SK-N-SH treated with all-trans-retinoic acid at 6 μM for 48 hours (cell line): ENCODE measurements around the gene MEIS2.

Experiments
- ARNTL ChIP-seq: fragments of 450-650 bp; formaldehyde crosslinking; IDR thresholded peaks from 2 replicates; pipeline ENCODE4 v1.5.0; 2020; ENCODE audit warnings: low read depth, mild to moderate bottlenecking, moderate library complexity, borderline replicate concordance
- GLIS3 ChIP-seq: fragments of 250-450 bp; sonication (Bioruptor Pico); IDR thresholded peaks from 2 replicates; pipeline ENCODE4 v1.5.0; 2020; ENCODE audit warnings: mild to moderate bottlenecking, moderate library complexity
- OSR1 ChIP-seq: fragments of 250-450 bp; sonication (Bioruptor Pico); IDR thresholded peaks from 2 replicates; pipeline ENCODE4 v1.8.0; 2022; ENCODE audit warnings: moderate library complexity, mild to moderate bottlenecking, inconsistent platforms
- PPARA ChIP-seq: fragments of 250-450 bp; sonication (Bioruptor Pico); IDR thresholded peaks from 2 replicates; pipeline ENCODE4 v1.5.0; 2020; ENCODE audit warnings: mild to moderate bottlenecking, borderline replicate concordance
- TSHZ2 ChIP-seq: fragments of 250-450 bp; sonication (Bioruptor Pico); IDR thresholded peaks from 2 replicates; pipeline ENCODE4 v1.5.0; 2020; ENCODE audit warnings: mild to moderate bottlenecking, moderate library complexity
- ZFP30 ChIP-seq: fragments of 450-650 bp; formaldehyde crosslinking; IDR thresholded peaks from 2 replicates; pipeline ENCODE4 v1.5.0; 2022; ENCODE audit warnings: mild to moderate bottlenecking, moderate library complexity
- ZNF8 ChIP-seq: fragments of 450-650 bp; formaldehyde crosslinking; IDR thresholded peaks from 2 replicates; pipeline ENCODE4 v1.5.0; 2020; ENCODE audit warnings: mild to moderate bottlenecking, moderate library complexity
- TF ChIP-seq, protein P1 (sequence below): fragments of 250-450 bp; sonication (Bioruptor Pico); IDR thresholded peaks from 2 replicates; pipeline ENCODE4 v1.8.0; 2020; ENCODE audit warnings: mild to moderate bottlenecking, moderate library complexity, borderline replicate concordance

DNA sequence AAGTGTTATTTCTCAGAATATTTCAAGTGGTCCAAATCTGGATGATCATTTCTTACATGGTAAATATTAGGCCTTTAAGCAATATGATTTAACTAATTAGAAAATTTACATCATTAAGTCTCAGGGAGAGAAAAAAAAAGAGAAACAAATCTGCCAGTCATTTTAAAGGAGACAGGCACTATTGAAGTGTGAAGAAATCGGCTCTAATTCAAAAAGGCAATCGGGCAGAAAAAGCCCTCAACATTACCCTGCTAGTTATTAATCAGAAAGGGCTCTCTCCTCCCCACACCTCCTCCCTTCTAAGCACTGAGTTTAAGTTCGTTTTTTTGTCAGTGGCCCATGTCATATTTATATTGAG, 215.9 kb downstream of the MEIS2 start:
- TF ChIP-seq PPARA (CRISPR knock-in tag): no peak
- TF ChIP-seq OSR1 (CRISPR knock-in tag): no peak
- no peak for TF ChIP-seq TSHZ2 (CRISPR knock-in tag)
- no peak for TF ChIP-seq ZNF8 (CRISPR knock-in tag)
- TF ChIP-seq GLIS3 (CRISPR knock-in tag): no peak
- TF ChIP-seq, protein P1, sequence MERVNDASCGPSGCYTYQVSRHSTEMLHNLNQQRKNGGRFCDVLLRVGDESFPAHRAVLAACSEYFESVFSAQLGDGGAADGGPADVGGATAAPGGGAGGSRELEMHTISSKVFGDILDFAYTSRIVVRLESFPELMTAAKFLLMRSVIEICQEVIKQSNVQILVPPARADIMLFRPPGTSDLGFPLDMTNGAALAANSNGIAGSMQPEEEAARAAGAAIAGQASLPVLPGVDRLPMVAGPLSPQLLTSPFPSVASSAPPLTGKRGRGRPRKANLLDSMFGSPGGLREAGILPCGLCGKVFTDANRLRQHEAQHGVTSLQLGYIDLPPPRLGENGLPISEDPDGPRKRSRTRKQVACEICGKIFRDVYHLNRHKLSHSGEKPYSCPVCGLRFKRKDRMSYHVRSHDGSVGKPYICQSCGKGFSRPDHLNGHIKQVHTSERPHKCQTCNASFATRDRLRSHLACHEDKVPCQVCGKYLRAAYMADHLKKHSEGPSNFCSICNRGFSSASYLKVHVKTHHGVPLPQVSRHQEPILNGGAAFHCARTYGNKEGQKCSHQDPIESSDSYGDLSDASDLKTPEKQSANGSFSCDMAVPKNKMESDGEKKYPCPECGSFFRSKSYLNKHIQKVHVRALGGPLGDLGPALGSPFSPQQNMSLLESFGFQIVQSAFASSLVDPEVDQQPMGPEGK (CRISPR knock-in tag): no peak
- no peak for TF ChIP-seq ARNTL (CRISPR knock-in tag)
- no peak for TF ChIP-seq ZFP30
